SIG-M5 (cell line): ENCODE measurements around the gene CSPG4.
"Not testable (repeated sequence)": the region's sequence is repeated elsewhere in the genome, so short reads cannot be mapped to it uniquely, and the experiment has no call there.

Experiments
- DNase-seq: peaks from one replicate; lab custom pipeline; 2025; lab: John Stamatoyannopoulos, UW

Gene CSPG4

DNA sequence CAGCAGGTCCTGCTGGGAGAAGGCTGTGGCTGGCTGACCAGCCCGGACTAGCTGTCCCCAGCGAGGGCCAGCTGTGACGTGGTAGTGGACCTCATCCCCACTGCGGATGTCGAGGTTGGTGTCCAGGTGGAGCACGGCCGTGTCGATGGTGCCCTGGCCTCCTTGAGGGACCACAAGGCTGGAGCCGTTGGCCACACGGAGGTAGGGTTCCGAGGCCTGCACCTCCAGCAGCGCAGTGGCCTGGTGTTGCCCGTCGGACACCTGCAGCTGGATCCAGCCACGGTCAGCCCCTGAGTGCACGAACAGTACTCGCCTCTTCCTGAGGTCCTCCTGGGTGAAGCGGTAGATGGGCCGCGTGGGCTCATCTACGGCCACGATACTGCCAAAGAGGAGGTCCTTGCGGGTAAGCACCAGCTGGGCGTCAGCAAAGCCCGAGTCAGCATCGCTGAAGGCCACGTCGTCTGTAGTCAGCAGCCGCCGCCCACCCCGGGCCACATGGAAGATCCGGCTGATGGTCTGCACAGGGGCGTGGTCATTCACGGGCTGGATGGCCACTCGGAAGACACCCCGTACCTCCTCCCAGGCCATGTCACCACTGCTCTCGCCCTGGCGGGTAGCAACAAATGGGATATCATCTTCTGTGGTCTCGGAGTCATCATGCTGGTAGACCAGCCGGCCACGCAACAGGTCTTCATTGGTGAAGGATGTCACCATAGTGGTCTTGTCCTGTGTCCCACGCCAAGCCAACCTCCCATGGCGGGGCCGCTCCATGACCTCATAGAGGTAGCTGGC is 25.0 kb downstream of the CSPG4 start:
- DNase-seq: no peak

DNA sequence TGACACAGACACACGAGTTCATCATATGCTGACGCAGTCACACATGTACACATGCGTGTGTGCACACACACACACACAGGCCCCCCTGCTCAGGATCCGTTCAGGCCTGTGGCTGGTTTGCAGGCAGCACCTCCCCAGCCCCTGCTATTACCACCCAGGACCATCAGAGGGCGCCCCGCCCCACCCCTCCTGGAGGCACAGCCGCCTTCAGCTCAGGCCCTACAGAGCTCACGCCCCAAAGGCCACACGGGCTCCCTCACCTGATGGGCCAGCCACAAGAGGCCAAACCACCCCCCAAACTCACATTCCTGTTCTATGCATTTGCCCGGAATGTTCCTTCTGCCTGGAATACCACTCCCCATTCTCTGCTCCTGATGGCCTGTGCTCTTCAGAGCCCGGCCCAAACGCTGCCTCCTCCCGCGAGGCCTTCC is 26.4 kb downstream of the CSPG4 start:
- not testable (repeated sequence) for DNase-seq

DNA sequence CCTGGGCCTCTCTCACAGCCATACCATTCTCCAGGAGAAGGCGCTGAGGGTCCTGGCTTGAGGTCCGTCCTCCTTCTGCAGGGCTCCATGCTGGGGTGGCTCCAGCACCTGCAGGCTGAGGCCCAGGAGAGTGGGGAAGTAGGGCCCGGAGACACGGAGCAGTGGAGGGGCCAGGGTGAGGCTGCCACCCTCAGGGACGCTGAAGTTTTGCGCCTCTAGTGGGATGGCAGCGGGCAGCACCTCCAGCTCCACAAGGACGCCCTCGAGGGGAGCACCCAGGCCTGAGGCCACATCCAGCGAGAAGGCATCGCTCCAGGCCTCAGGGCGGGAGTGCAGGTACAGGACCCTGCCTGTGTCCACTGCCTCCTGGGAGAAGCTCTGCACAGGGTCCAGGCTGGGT is 27.5 kb downstream of the CSPG4 start:
- DNase-seq: no peak

DNA sequence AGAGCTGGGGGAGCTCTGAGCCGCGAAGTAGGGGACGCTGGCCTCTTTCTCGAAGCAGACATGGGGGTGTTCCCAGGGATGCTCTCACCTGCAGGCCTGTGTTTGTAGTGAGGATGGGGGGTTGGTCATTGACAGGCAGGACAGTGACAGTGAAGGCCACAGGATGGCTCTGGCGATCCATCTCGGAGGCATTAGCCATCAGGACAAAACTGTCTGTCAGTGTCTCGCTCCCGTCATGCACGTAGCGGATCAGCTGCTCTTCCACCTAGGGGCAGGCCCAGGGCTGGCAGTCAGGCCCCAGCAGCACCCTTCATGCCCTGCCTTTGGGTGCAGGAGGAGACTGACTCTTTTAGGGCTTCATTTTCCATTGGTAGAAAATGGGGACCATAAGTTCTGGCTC is 28.0 kb downstream of the CSPG4 start:
- no peak for DNase-seq

DNA sequence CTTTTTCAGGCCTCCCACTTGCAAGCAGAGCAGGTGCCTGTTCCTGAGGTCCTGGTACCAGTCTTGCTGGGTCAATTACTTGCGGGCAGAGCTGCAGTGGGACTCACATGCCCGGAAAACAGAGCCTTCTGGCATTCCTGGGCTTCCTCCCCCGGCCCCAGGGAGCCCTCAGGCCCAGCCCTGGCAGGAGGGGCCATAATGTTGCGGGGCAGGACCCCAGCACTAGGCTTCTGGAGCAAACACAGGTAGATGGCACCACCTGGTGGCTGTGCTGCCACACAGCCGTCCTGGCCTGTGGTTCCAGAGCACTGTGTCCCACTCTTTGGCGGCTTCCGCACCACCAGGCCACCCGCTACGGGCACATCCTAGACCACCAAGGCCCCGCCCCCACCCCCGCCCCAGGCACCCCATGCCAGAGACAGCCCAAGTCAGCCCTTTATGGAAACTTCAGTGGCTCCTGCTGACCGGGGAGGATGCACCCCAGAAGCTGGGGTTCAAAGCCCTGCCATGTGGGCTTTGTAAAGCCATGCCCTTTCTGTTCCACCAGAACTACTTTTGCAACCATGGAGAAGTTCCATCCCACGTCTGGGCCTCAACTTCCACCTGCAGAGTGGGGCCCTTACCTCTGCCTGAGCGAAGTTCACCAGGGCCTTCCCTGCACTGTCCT is 28.9 kb downstream of the CSPG4 start:
- not testable (repeated sequence) for DNase-seq

DNA sequence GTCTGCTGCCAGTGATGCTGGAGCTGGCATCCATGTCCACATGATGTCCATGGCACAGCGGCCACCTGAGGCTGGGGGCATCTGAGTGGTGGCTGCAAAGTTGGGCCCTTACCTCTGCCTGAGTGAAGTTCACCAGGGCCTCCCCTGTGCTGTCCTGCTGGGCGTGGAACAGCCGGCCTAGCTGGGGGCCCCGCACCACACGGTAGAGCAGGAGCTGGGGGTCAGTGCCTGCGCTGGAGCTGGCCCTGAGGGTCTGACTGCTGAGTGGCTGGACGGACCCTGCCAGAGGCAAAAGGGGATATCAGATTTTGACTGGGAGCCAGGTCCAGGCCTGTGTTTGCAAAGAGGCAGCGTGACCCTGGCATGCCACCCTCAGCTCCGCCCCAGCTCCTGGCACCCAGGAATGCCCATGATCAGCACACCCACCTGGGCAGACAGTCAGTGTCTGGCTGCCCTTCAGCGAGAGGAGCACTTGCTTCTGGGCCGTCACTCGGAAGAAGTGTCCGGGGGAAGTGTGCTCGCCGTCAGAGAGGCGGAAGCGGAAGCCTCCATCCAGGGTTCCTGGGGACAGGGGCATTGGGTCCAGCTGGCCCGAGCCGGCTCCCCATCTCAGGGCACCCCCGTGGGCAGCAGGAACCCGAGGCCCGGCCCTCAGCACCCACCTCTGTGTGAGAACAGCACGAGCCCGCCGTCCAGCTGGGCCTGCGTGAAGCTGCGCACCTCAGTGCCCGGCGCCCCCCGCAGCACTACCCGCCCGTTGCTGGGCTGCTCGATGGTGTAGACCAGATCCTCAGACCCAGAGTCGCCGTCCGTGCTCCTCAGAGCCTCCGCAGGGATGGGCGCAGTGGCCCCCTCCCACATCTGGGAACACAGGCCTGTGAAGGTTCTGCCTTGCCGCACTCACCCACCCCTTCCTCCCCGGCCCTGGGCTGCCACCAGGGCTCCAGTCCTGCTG is 30.2 kb downstream of the CSPG4 start:
- DNase-seq: no peak

DNA sequence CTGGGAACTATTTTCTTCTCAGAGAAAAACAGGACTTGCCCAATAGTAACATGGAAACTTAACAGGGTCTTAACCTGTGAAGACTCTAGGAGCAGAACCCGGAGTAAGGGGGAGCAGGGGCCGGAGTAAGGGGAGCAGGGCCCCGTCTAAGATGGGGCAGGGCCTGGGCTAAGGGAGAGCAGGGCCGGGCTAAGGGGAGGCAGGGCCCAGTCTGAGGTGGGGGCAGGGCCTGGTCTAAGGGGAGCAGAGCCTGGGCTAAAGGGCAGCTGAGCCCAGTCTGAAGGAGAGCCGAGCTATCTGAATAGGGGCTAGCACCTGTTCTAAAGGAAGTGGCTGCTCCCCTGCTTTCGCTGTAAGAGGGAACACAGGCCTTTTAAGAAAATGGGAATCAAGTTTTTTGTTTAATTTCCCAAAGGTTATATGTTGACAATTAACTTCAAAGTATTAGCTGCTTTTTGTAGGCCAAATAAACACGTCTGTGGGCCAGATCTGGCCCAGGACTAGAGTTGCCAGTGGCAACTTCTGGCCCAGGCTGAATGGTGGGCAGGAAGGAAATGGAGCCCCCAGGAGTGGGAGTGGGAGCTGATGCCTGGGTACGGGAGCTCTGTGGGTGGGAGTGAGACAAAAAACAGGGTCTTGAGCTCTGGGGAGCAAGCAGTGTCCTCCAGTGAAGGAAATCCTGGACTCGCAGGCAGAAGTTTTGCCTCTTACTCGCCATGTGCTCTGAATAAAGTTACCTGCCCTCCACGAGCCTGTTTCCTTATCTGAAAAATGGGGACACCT is 32.5 kb downstream of the CSPG4 start:
- DNase-seq: no peak

DNA sequence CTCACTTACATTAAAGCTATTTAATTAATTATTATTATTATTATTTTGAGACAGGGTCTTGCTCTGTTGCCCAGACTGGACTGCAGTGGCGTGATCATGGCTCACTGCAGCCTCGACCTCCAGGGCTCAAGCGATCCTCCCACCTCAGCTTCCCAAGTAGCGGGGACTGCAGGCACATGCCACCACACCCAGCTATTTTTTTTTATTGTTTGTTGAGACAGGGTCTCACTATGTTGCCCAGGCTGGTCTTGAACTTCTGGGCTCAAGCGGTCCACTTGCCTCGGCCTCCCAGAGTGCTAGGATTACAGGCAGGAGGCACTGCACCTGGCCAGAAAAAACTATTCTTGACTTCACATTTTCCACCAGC is 34.3 kb downstream of the CSPG4 start:
- not testable (repeated sequence) for DNase-seq

DNA sequence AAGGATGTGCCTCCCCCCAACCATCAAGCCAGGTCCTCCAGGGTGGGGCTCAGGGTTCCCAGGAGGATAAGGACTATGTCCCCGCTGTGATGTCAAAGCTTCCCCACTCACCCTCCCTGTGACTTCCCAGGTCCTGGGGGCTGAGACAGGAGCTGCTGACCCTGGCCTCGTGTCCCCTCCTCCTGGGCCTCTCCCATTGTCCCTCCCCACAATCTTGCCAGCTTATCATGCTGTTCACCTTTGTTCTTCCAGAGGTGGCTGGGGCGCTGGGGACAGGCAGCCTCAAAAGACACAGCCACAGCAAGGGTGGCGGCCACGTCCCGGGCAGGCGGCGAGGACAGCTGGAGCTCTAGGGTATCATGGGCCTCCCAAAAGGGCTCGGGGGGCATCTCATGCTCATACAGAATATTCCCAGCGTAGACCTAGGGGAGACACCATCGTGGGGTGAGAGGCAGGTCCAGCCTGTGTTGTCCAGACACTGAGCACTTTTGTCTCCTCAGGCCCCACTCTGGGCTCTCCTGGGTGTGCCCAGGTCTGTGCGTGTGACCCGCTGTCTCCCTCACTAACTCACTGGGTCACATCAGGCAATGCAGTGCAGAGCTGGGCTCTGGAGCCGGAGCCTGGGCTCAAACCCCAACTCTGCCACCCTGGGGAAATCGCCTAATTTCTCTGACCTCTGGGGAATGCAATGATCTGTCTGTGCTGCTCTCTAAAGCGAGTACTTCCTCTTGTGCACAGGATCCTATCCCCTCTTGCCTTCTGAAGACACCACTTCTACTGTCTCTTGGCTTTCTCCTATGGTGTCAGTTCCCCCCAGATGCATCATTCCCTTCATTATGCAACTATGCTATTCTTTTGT is 35.0 kb downstream of the CSPG4 start:
- no peak for DNase-seq

DNA sequence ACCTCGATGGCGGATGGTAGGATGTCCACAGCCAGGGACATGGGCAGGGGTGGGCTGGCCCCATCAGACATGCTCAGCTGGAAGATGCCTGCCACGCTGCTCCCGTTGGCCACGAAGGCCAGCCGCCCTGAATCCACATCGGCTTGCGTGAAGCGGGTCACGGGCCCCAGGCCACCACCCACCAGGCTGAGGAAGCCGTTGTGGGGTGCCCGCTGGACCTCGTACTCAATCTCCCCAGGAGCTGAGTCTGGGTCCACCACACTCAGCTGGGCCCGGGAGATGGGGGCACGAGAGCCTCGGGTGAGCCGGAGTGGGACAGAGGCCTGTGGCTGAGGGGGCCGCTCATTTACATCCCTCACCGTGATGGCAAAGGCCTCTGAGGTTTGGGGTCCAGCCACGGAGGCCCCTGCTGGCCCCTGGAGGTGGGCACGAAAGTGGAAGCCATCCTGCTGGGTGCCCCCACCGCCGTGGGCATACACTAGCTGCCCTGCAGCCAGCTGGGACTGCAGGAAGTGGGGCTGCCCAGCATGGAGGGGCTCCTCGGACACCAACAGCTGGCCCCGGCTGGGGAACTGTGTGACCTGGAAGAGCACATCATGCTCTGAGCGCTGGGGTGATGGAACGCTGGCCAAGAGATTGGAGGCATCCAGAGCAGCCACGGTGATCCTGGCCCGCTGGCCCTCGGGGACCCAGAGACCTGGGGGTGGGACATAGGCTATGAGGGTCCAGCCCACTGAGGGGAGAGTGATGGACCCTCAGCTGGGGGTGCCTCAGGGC is 35.8 kb downstream of the CSPG4 start:
- DNase-seq: no peak

DNA sequence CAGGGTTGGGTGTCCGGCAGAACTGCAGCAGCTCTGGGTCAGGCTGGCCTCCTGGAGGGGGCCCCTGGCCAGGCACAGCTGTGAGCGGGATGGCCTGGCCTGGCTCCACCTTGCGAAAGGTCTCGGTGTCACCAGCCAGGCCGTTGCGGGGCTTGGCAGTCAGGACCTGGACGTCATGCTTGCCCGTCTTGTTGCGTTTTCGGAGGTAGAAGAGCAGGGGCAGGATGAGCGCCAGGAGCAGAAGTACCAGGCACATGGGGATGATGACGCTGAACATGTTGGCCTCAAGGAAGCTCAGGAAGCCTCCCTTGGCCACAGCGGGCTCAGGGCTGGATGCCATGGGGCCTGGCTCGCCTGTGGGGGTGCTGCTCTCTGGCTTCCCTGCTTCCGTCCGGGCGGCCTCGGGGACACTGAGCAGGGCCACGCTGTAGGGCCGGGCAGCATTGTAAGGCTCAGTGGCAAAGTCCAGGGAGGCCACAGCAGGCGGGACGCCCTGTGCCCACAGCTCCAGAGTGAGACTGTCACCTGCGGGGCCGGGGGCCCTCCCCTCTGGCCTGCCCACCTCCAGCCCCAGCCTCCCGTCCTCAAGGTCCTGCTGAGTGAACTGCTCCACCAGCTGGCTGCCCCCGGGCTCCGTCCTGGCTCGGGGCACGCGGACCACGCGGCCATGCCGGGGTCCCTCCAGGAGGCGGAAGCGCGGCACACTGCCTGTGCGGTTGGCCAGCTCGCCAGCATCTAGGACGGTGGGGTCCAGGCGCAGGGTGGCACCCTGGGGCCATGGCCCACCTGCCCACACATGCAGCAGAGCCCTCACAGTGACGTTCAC is 36.9 kb downstream of the CSPG4 start:
- DNase-seq: no peak

DNA sequence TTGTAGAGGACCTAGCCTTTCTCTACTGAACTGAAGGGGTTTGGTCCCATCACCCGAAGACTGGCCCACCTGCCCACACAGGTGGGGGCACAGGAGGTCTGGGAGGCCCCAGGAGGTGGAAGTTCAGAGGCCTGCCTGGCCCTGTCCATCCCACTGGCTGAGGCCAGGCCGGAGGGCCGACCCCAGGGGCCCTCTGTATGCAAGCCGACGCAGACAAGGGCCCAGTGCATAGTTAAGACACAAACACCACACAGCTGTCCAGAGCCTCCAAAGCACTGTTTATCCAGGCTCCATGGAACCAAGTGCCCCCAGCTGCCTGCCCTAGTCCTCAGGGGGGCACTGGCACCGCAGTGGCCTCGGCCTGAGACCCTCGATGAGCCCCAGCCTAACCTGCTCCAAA is 38.3 kb downstream of the CSPG4 start:
- DNase-seq: no peak

DNA sequence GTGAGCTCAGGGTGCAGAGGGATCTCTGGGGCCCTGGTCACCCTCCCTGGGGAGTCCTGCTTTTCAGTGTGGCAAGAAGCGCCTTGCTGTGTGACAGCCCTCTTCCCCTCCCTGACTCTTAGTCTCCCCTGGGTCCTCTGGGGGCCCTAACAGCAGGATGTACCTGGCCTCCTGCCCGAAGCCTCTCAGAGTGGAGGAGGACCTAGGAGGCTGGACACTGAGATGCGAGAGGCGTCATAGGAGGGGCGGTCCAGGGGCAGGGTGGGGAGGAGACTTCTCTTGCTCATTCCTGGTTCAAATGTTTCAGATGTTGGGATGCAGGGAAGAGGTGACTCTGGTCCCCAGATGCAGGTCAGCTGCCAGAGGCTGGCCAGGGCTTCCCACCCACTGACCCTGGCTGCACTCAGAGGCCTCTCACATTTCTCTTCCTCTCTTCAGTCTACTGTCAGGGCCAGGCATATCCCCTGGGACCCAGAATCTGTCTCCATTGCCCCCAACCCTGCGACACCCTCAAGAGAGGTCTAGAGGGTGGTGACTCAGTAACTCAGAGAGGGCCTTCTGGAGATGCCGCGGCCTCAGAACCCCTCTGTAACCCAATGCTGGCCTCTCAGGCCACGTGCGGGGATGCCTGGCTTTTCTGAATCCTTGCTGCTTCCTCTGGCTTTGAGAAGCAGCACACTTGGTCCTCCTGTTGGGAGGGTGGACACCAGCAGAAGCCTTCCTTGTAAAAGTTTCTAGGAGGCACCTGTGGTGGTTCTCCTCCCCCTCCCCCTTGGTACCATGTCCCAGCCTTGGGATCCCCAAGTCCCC is 39.0 kb downstream of the CSPG4 start:
- no peak for DNase-seq

DNA sequence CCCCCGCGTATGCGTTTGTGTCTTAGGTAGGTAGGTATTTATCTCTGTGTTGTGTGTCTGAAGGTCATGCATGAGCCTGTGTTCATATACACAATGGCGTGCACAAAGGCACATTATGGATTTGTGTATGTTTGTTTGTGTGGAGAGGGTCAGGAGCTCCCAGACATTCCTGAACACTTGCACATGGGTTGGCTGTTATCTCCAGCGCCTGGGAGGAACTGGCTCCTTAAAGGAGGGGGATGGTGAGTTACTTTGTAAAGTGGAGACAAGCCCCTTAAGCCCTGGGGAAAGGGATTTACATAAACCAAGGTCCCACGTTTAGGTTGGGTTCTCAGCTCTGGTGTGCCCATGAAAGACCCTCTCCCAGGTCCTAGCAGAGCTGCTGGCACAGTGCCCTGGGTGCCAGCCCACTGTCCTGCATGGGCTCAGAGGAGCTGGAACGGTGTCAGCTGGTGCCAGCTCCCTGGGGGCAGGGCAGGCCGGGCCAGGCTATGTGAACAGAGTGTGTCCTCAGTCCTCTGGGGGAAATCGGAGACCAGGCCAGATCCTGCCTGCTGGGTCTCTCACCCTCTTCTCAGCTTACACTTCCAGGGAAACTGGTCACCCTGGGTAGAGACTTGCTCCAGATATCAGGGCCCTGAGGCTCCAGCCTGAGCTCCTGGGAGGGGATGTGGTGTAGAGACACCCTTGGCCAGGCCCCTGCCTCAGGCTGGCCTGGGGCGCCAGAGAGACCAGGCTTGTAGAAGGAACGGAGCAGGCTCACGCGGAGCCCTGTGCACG is 39.8 kb downstream of the CSPG4 start:
- no peak for DNase-seq

DNA sequence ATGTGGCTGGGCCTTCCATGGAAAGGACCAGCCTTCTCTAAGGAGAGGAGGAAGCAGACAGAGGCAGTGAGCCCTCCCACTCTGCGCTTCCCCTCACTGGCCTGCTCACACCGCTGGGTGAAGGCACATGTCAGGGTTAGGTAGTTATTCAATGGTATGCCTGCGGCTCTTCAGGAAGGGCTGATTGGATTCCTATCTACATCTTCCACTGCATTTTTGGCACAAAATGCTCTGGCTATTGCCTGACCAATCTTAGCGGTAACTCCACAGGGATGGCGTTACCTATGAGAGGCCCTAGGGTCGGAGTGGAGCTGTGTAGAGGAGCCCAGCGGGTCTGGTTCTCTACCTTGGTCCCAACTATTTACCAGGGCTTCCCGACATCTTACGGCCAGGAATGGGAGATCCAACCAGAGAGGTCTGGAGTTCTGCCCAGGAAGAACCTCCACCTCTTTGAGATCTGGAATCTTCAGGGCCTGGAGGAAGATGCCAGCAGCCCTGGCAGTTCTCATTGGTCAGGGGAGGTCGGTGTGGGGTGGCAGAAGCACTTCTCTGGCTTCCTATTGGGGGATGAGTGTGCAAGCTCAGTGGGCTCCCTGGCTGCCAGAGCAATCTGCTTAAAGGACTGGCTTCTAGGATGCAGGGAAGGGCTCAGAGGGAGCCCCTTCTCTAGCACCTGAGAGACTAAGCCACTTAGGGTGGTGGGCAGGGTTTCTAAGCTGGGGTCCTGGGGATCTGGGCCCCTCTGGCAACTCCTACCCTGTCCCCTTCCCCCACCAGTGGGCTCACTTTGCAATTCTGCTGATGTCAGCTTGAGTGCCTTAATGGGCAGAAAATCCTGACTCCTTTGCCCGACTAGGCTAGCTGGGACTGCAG is 40.7 kb downstream of the CSPG4 start:
- DNase-seq: no peak

DNA sequence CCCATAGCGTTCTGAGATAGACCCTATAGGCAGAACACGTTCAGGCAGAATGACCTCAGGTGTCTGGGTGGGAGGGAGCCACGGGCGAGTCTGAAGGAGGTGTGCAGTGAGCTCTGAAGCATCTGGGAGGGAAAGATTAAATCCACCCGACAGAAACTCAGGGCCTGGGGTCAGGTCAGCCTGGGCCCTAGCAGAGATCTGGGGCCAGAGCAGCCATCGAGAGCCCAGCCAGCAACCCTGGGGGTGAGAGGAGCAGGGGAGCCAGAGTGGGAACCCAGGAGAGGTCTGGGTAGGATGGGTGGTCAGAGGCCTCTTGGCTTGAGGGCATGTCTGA is 42.8 kb downstream of the CSPG4 start:
- no peak for DNase-seq
